HPDE6-E6E7 (cell line): ENCODE data around the gene MYO16.

Experiments
- DNase-seq: peaks from one replicate; pipeline ENCODE4 v3.0.0; 2011; ENCODE audit warnings: missing footprints; ENCODE audit errors: extremely low spot score

The MYO16 gene

GRCh38 chr13:108795841-108796240, 166.4 kb downstream of the MYO16 start:
- no peak for DNase-seq

DNA sequence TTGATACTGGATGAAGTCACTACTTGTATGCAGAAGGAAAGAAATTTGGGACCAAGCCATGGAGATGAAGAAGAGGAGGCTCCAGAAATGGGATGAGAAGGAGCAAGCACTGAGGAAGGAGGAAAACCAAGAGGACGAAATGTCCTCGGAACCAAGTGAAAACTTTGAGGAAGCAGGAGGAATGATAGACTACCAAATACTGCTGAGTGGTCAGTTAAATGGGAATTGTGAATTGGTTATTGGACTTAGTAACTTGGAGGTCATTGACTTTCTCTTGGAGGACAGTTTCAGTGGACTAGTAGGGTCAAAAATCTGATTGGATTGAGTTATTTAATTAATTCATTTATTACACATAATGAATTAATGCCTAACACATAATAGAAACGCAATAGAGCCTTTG, 167.9 kb downstream of the MYO16 start:
- DNase-seq = no peak

GRCh38 chr13:108807841-108808240, 178.4 kb downstream of the MYO16 start:
- DNase-seq = no peak

GRCh38 chr13:108812165-108812564, 182.8 kb downstream of the MYO16 start:
- DNase-seq = no peak

DNA sequence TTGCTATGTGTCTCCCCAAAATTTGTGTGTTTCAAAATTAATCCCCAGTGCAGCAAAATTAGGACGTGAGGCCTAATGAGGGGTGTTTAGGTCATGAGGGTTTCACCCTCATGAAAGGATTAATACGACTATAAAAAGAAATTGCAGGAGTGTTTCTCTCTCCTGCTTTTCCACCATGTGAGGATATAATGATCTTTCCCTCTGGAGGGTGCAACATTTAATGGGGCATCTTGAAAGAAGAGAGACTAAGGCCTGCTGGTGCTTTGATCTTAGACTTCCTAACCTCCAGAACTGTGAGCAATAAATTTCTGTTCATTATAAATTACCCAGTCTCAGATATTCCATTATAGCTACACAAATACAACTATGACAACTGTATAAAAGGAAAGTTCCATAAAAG, 183.2 kb downstream of the MYO16 start:
- DNase-seq = no peak

DNA sequence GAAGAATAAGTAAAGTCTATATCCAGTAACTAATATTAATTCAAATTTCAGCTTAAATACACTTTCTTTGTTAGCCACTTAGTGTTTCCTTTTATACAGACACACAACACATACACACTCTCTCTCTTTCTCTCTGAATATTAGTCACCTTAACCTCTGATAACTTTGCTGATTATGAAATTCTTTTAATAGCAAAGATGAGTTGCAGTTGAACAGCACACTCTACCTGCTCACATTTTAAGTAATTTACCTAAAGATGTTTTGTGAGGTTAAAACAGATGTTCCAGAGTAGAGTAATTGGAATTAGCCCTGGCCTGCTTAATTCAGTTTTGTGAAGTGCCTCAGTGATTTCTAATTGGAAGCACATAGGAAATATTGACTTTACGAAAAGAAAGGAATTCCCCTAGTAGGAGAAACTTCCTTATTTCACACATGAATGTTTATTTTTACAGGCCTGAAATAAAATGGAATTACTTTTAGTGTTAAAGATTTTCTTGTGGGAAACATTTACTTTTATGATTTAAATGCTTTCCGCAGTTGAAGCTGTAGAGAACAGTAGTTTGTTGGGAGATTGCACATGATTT, 184.3 kb downstream of the MYO16 start:
- no peak for DNase-seq

DNA sequence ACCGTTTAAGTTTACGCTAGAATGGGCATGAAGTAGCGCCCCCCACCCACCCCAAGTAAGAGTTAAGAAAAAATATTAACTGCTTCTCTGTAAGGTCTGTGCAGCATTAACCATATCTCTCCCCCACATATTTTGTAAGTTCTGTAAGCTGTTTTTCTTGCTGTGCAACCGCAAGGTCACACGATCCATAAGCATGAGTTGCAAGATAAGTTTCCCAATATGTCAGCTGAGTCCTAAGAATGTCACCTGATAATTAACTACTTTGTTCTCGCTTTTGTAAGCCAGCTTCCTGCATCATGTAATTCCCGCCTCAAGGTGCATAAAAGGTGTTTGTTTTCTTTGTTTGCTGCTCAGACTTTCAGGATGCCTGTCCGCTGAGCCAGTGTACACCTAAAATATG, 187.0 kb downstream of the MYO16 start:
- DNase-seq = no peak

- DNase-seq = no peak
Measured at GRCh38 chr13:108827646-108828045, 198.2 kb downstream of the MYO16 start.

GRCh38 chr13:108828086-108828815, 198.8 kb downstream of the MYO16 start:
- peak; percentile 2 for DNase-seq

DNA sequence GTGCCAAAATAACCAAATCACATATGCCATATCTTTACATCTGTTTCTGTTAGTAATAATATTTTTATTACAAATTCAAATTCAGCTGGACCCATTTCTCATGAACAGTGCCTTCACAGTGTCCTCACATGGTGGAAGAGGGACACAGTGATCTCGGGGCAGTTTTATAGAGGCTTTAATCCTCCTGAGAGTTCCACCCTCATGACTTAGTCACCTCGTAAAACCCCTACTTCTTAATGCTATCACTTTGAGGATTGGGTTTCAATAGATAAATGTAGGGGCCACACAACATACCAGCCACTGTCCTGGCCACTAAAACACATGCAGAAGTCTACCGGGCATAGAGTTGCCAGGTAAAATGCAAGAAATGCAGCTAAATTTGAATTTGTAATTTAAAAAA, 201.5 kb downstream of the MYO16 start:
- no peak for DNase-seq

- DNase-seq = no peak
Measured at GRCh38 chr13:108833531-108833930, 204.1 kb downstream of the MYO16 start.

GRCh38 chr13:108834193-108834592, 204.8 kb downstream of the MYO16 start:
- no peak for DNase-seq

GRCh38 chr13:108835083-108835482, 205.7 kb downstream of the MYO16 start:
- DNase-seq = no peak

DNA sequence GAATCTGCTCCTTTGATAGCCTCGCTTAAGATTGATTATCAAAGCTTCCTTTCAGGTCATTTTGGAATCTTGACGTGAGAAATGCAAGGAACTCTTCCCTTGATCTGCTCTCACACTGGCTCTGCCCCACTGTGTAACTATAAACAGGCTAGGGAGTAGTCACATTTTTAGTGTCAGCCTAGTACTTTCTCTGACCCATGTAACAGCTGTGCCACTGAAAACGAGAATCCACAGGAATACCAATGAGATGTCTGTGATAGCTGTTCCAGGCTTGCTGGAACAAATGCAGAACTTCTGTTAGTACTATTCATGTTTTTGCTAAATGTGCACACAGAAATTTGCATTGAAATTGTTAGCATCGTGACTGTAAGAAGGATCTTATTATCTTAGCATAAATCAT, 221.3 kb downstream of the MYO16 start:
- no peak for DNase-seq

DNA sequence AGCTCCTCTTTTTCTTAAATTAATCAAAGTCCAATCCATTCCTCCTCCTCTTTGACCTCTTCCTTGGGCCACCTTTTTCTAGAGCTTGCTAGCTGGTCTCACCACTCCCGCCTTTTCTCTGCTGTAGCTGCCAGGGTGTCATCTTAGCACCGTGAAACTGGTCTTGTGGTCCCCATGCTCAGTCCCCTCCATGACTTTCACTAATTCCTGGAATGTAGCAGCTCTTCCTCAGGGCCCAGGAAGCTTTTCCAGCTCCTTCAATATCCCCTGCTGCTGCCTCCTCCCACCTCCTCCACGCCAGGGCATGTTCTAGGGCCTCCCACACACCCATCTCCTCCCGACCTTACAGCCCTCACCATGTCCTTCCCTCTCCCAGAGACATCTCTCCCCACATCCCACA, 222.2 kb downstream of the MYO16 start:
- DNase-seq = no peak

GRCh38 chr13:108853031-108853430, 223.6 kb downstream of the MYO16 start:
- DNase-seq = no peak

- no peak for DNase-seq
Measured at GRCh38 chr13:108855737-108856387, 226.5 kb downstream of the MYO16 start.

DNA sequence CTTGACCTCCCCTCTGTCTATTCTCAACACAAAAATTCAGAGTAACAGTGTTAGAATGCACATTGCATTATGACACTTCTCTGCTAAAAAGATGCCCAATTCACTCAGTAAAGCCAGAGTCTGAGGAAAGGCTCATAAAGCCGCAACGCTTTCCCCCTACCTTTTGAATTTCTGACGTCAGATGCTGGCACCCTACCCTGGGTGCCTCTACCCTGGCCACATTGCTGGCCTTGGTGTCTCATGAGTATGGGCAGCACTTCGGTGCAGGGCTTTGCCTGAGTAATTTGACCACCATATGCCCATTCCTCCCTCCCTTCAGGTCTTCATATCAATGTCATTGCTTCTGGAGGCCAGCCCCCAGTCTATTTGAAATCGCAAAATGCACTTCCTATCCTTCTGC, 229.3 kb downstream of the MYO16 start:
- DNase-seq = no peak

GRCh38 chr13:108859197-108860012, 230.0 kb downstream of the MYO16 start:
- DNase-seq = no peak

- no peak for DNase-seq
Measured at GRCh38 chr13:108860418-108860817, 231.0 kb downstream of the MYO16 start.

GRCh38 chr13:108877300-108877699, 247.9 kb downstream of the MYO16 start:
- DNase-seq = peak; percentile 27

- DNase-seq = no peak
Measured at GRCh38 chr13:108878732-108879131, 249.3 kb downstream of the MYO16 start.
